Measurements from ENCODE around the gene LRCOL1. TPM values are rescaled to one million over a fixed set of nuclear protein-coding genes. Genes with fewer than 3 reads are reported as not detected.

The LRCOL1 gene
- total and polyA plus RNA-seq, 2 experiments from 2014 or later, result 1.7 TPM; not detected in 1

- Mint-ChIP-seq H3K4me1 (peaks cover 7% of the 10 kb centered on the region), H3K36me3 (ENCODE audit: low read depth) (no peaks in the 10 kb centered on the region; the same call in 2 of the 3 replicates), H3K9me3 (peaks cover 12% of the 10 kb centered on the region), H3K4me3 (no peak overlapping the region), H3K27ac (no peak overlapping the region), H3K27me3 (ENCODE audit: insufficient read depth, low read depth, poor library complexity) (peaks cover 79% of the 10 kb centered on the region)
- Histone ChIP-seq H2AFZ (no peak overlapping the region), H3K9me2 (ENCODE audit: insufficient read depth) (no peaks in the 10 kb centered on the region), H3K4me1 (ENCODE audit: insufficient read depth) (peaks cover 3% of the 10 kb centered on the region; the same call in 1 of the 2 replicates), H3K4me3 (no peak overlapping the region), H3K4me2 (no peak overlapping the region), H3K27me3 (ENCODE audit: insufficient read depth) (peaks cover 77% of the 10 kb centered on the region), H3K79me2 (replicated peaks; ENCODE audit: insufficient read depth) (no peaks in the 10 kb centered on the region), H3F3A (replicated peaks; ENCODE audit: low read depth) (peaks cover 22% of the 10 kb centered on the region), H3K27ac (ENCODE audit: low read depth) (no peak overlapping the region), H3K36me3 (ENCODE audit: insufficient read depth) (no peaks in the 10 kb centered on the region), H4K20me1 (replicated peaks; ENCODE audit: insufficient read depth) (no peaks in the 10 kb centered on the region)
- ATAC-seq (no peak), DNase-seq (ENCODE audit: low spot score) (no peak)
- TF ChIP-seq ETS1 (IDR thresholded peaks at IDR 0.05) (no peak), POLR2AphosphoS5 (IDR thresholded peaks at IDR 0.05; ENCODE audit: low read depth) (no peak), ZNF462 (CRISPR knock-in tag; IDR thresholded peaks at IDR 0.05) (no peak), CREB1 (CRISPR knock-in tag; IDR thresholded peaks at IDR 0.05; ENCODE audit: low read depth) (no peak), REST (IDR thresholded peaks at IDR 0.05; ENCODE audit: unreplicated experiment) (no peak), ZNF114 (CRISPR knock-in tag; IDR thresholded peaks at IDR 0.05) (no peak)
These were observed 15.2 kb downstream of the LRCOL1 start for GRCh38 chr12:132595183-132595582.
